Measurements from ENCODE around the gene MRTFA. TPM values are rescaled to one million over a fixed set of nuclear protein-coding genes. Genes with fewer than 3 reads are reported as not detected.

MRTFA gene
- total RNA-seq, 3 donors from 2014 or later, result 32.4 to 45.3 (median 35.0) TPM

GRCh38 chr22:40421941-40422340 is 214.6 kb downstream of the MRTFA start:
- Histone ChIP-seq H3K36me3 (ENCODE audit: low read depth) (no peaks in the 10 kb centered on the region), H3K4me3 (no peak overlapping the region), H3K4me1 (ENCODE audit: low read depth) (no peaks in the 10 kb centered on the region), H3K9me3 (no peaks in the 10 kb centered on the region)
- no peak for ATAC-seq
- TF ChIP-seq CTCF (IDR thresholded peaks at IDR 0.05), result no peak
- intact Hi-C loops (cut with DNase I, micrococcal nuclease), result no loop called here
- no peak for DNase-seq

- TF ChIP-seq CTCF (IDR thresholded peaks at IDR 0.05), result no peak
- DNase-seq (no peak), ATAC-seq (no peak)
- Histone ChIP-seq H3K36me3 (ENCODE audit: low read depth) (no peaks in the 10 kb centered on the region), H3K4me3 (no peak overlapping the region), H3K4me1 (ENCODE audit: low read depth) (no peaks in the 10 kb centered on the region), H3K9me3 (no peaks in the 10 kb centered on the region)
- intact Hi-C loops (cut with DNase I, micrococcal nuclease), result no loop called here
Measured at GRCh38 chr22:40421082-40421350, 215.5 kb downstream of the MRTFA start.

GRCh38 chr22:40420341-40421081 is 216.0 kb downstream of the MRTFA start:
- ATAC-seq, result no peak
- no peaks in the 10 kb centered on the region for H3K9me3 ChIP-seq
- no peaks in the 10 kb centered on the region for H3K36me3 ChIP-seq (ENCODE audit: low read depth)
- H3K4me1 ChIP-seq (ENCODE audit: low read depth), result no peaks in the 10 kb centered on the region
- no peak overlapping the region for H3K4me3 ChIP-seq
- DNase-seq, result no peak
- TF ChIP-seq CTCF (IDR thresholded peaks at IDR 0.05), result no peak
- intact Hi-C loops (cut with DNase I, micrococcal nuclease), result no loop called here

GRCh38 chr22:40419718-40420117 is 216.8 kb downstream of the MRTFA start:
- Histone ChIP-seq H3K4me3 (no peak overlapping the region), H3K9me3 (no peaks in the 10 kb centered on the region), H3K4me1 (ENCODE audit: low read depth) (no peaks in the 10 kb centered on the region), H3K36me3 (ENCODE audit: low read depth) (no peaks in the 10 kb centered on the region)
- intact Hi-C loops (cut with DNase I, micrococcal nuclease), result no loop called here
- ATAC-seq (no peak), DNase-seq (no peak)
- no peak for TF ChIP-seq CTCF (IDR thresholded peaks at IDR 0.05)

GRCh38 chr22:40418366-40419201 is 217.9 kb downstream of the MRTFA start:
- intact Hi-C loops (cut with DNase I, micrococcal nuclease), result no loop called here
- H3K4me3 ChIP-seq, result no peak overlapping the region
- H3K4me1 ChIP-seq (ENCODE audit: low read depth), result no peaks in the 10 kb centered on the region
- DNase-seq (no peak), ATAC-seq (no peak)
- H3K36me3 ChIP-seq (ENCODE audit: low read depth), result no peaks in the 10 kb centered on the region
- H3K9me3 ChIP-seq, result no peaks in the 10 kb centered on the region
- no peak for TF ChIP-seq CTCF (IDR thresholded peaks at IDR 0.05)

Data from mucosa of descending colon (tissue), 3 donors.